ENCODE results near the gene TLE2.
A peak's percentile ranks its signal among the peaks of the same experiment; 100 is the strongest.

The TLE2 gene

DNA sequence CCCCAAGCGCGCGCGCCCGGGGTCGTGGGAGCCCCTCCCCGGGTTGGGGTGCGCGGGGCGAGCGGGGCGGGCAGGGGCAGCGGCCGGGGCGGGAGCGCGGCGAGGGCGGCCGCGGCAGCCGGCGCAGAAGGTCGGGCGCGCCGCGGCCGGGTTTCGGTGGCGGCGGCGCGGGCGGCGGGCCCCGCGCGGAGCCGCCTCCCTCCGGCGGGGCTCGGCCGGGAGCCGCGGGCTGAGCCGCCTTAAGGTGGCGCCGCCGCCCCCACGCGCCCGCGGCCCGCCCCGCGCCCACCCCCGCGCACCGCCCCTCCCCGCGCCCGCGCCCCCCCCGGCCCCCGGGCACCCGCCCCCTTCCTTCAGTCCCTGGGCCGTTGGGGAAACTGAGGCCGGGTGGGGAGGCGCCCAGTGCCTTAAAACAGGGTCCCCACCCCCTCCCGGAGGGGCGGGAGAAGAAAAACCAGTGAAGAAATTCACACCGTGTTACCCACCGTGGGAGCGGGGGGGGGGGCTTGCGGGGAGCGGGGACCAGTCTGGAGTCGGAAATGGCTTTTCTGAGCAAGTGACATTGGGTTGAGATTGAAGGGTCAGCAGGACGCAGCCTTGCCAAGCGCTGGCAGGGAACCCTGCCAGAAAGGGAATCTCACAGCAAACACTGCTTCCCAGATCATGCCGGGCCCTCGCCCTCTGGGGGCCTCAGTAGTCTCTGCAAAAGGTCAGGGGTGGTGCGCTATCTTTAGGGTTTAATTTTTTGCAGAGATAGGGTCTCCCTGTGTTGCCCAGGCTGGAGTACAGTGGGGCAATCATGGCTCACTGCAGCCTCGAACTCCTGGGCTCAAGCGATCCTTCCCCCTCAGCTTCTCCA, at the start of gene TLE2:
Gene TLE2 (minus strand): TSS at position 216 of the 859 bp plus-strand sequence. CDS start 376 bp downstream, outside the sequence.
- DNase-seq (ENCODE audit: low read depth): no peak

DNA sequence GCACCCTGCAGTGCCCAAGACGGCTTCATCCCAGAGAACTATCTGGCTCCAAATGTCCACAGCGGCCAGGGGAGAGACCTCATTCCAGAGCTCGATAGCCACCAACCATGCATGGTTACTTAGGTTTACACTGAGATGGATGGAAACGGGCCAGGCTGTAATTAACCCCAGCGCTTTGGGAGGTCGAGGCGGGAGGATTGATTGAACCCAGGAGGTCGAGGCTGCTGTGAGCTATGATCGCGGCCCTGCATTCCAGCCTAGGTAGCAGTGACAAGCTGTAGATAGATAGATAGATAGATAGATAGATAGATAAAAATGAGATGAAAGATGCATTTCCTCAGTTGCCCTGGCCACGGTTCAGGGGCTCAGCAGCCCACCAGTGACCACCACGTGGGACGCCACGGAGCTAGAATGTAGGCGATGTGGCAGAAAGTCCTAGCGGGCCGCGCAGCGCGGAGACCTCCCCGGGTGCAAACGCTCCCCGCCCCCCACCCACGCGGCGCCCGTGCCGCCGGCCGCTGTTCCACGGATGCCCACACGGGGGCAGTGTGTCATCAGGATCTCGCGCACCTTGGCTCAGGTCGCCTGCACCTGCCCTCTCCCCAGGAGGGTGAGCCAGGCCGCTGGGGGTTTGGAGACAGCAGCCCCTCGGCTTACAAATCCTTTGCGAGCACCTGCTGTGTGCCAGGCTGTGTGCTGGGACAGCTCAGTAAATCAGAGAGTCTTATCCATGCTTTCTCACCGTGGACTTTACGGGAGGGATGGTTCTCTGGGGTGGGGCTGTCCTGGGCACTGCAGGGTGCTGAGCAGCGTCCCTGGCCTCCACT, 46.7 kb upstream of the TLE2 start:
- DNase-seq (ENCODE audit: low read depth): no peak

DNA sequence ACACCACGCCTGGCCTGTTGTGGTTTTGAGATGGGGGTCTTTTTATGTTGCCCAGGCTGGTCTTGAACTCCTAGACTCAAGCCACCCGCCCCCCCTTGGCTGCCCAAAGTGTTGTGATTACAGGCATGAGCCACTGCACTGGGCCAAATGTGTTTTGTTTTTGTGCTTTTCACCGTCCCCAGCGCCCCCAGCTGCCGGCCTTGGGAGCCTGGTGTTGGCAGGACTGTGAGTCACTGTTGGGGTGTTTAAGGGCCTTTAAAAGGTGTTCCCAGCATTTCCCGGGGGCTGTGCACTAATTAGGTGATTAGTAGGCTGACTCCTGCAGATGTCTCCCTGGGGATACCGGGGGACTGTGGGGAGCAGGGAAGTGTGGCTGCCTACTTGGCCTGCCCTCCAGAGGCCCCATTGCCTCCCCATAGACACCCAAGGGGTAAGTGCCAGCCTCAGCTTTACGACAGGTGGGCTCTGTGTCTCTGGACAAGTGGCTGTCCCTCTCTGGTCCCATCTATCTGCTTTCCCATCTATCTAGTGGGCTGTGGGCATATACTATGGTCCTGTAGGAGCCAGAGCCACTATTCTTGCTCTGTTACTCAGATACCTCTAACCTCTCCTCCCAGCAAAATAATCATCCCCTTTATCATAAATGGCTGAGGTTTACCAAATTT, 45.0 kb upstream of the TLE2 start:
- DNase-seq (ENCODE audit: low read depth): no peak

DNA sequence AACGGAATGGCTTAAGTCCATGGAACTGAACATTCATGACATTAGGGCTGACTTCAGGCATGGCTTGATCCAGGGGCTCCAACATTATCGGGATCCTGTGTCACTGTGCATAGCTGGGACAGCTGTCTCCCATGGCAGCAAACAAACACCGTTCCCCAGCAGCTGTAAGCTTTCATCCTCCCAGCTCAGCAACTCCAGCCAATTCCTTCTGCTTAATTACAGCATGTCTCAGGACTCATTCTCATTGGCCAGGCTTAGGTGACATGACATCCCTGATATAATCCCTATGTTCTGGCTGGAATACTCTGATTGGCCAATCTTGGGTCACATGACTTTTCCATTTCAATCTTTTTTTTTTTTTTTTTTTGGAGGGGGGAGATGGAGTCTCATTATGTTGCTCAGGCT, 44.1 kb upstream of the TLE2 start:
- DNase-seq (ENCODE audit: low read depth): peak; percentile 71

DNA sequence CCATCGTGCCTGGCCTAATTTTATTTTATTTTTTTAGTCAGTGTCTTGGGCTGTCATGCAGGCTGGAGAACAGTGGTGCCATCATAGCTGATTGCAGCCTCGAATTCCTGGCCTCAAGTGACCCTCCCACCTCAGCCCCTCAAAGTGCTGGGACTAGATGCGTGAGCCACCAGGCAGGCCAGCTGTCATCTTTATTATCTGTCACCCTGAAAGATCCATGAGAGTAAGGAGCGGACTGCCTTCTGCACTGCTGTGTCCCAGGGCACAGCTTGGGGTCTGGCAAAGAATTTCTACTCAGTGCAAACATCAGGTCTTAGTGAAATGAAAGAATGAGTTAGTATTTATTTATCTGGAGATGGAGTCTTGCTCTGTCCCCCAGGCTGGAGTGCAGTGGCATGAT, 42.7 kb upstream of the TLE2 start:
- DNase-seq (ENCODE audit: low read depth): no peak

DNA sequence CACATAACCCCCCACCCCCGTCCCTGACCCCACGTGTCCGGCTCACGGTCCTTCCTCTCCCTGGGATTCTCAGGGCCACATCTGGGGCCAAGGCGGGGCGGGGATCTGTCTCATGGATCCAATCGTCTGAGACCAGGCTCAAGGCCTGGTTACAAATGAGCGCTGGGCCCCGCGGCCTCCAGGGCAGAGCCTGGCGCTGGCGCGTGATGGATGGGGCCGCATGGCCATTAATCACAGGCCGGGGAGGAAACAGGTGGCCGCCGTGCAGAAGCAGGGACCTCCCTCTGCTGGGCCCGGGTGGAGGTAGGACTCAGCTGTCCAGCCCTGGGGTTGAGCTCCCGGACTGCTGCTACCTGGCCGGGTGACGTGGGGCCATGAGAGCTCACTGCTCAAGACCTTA, 39.0 kb upstream of the TLE2 start:
- no peak for DNase-seq (ENCODE audit: low read depth)

DNA sequence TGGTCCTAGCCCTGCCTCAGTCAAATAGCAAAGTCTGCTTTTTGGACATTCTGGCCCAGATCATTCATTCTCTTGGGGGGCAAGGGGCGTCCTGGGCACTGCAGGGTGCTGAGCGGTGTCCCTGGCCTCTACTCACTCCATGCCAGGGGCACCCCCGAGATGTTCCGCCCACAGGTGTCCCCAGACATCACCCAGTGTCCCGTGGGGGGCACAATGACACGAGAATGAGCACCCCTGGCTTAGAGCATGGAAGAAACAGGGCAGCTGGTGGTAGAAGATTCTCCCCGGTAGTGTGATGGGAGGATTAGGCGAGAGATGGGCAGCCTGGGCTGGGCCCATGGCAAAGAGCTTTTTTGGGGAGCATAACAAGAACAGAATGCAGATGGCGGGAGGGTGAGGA, 38.5 kb upstream of the TLE2 start:
- DNase-seq (ENCODE audit: low read depth): no peak

DNA sequence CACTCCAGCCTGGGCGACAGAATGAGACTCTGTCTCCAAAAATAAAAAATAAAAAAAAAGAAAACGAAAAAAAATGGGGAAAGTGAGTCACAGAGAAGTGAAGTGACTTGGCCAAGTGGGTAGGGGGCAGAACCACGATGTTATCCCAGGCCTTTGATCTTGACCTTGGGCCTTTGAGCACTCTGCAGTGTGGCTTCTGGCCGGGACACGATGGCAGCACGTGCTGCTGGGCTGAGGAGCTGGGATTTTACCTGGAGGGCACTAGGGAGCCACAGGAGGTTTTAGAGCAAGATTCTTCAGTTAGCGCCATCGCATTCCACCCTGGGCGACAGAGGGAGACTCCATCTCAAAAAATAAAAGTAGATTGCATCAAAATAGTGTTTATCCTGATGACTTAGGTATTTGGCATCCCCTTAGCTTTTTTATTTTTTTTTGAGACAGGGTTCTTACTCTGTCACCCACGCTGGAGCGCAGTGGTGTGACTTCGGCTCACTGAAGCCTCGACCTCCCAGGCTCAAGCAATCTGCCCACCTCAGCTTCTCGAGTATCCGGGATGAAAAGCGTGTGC, 37.5 kb upstream of the TLE2 start:
- no peak for DNase-seq (ENCODE audit: low read depth)

DNA sequence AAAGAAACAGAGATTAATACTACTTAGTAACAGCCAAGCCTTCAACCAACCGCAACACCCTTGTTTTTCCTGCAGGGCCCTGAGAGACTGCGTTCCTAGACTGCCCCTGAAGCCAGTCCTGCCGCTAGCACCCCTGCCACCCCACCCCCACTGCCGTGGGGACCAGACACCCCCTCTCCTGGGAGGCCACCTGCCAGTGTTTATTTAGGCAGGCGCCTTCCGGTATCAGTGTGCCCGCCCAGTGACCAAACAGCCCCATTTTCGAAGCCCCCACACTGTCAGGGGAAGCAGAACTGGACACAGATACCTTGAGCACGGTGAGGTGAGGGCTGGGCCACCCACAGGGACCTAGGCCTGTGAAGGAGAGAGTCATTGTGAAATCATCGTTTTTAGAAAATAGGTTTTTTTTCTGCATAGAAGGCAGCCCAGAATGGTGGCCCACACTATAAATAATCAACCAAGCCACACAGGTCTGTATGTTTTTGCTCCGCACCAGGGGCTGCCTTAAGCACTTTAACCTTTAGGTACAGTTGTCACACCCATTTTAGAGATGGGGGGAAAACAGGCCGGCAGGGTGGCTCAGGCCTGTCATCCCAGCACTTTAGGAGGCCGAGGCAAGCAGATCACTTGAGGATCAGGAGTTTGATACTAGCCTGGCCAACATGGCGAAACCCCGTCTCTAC, 36.7 kb upstream of the TLE2 start:
- DNase-seq (ENCODE audit: low read depth): no peak

DNA sequence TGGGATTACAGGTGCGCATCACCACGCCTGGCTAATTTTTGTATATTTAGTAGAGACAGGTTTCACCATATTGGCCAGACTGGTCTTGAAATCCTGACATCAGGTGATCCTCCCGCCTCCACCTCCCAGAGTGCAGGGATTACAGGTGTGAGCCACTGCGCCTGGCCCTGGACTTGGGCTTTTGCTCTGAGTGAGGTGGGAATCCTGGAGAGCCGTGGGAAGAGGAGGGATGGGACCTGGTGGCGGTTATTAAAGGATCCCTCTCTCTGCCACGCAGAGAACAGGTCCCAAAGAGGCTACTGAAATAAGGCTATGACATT, 34.9 kb upstream of the TLE2 start:
- DNase-seq (ENCODE audit: low read depth): no peak

DNA sequence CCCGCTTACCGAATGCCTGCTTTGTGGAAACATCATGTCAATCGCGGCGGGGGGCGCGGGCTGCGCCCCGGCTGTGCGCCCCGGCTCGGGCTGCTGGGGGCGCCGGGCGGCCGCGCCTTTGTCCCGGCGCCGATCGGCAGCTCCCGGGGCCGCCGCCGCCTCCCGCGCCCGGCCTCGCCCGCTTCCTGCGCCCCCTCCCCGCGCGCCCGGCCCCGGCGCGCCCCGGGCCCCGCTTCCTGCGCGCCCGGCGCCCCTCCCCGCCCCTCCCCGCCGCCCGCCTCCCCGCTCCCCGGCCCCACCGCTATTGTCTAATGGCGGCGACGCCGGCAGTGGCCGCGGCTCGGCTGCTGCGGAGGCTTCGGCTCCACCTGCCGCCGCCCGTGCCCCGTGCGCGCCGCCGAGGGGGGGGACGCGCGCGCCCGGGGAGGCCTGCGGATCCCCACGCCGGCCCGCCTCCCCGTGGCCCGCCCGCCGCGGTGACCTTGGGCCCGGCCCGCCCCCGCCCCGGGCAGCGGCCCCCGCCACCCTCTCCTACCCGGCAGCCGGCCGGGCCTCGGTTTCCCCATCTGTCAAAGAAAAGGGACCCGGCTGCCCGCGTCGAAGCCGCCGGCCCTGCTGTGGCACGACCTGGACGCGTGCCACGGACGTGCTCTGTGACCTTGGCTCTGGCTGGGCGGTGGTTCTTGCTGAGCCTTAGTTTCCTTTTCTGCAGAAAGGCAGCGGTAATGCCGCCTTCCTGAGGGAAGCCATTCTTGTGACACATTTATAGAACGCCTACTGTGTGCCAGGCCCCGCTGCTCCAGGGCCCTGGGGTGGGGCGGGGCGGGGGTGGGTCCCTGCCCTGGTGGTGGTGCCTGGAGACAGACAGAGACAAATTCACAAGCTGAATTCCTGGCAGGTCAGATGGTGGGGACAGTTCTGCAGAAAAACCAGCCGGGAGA, 33.4 kb upstream of the TLE2 start, which contains the start of gene TLE5:
Gene TLE5 (minus strand): TSS at position 331 of the 941 bp plus-strand sequence. CDS start 295 bp downstream, at position 36.
- peak; percentile 56 for DNase-seq (ENCODE audit: low read depth)

DNA sequence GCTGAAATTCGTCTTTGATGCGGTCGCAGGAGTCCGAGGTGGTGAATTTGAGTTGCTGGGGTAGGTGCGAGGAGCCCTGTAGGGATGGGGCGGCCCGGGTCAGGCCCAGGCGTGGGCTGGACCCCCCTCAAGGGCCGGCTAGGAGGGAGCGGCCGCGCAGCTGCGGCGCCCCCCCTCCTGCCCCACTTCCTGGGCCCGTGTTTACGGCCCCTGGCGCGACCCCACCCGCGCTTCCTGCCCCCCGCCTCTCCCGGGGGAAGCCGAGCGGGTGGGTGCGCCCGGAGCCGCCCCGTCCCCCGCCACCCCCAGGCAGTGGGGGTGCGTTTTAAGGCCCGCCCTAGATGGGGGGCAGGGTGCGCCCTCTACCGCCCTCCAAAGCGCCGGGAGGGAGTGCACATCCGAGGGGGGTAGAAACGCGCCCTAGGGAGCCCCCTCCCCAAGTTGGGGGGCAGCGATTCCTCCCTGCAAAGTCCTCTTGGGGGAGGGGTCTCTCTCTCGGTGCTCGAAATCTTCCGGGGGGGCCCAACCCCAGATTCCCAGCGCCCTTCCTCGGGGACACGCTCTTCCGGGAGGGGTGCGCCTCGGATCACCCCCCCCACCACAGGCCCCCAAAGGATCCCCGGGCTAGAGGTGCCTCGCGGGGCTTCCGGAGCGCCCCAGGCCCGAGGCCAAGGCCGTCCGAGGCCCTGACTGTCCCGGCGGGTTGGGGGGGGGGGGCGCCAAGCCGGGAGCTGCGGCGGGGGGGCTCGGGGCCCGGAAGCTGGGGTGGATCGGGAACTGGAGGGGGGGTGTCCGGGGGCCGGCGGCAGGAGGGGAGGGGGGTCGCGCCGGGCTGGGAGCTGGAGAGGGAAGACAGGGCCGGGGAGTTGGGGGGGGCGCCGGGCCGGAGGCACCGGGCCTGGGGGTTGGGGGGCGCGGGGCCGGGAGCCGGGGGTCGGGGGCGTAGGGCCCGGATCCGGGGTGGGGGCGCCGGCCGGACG, 32.4 kb upstream of the TLE2 start:
- peak; percentile 55 for DNase-seq (ENCODE audit: low read depth)

DNA sequence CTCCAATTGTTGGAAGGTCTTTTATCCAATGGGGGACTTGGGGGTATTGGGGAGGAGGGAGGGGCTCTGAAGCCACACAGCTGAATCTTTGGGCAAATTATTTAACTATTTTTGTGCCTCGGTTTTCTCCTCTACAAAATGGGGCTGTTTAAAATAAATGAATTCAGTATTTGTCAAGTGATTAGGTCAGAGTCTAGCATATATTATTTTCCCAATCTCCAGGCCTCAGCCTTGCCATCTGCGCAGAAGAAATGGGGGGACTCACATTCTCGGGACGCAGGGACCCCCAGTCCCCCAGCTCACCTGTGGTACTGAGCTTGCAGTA, 31.7 kb upstream of the TLE2 start:
- DNase-seq (ENCODE audit: low read depth): no peak

DNA sequence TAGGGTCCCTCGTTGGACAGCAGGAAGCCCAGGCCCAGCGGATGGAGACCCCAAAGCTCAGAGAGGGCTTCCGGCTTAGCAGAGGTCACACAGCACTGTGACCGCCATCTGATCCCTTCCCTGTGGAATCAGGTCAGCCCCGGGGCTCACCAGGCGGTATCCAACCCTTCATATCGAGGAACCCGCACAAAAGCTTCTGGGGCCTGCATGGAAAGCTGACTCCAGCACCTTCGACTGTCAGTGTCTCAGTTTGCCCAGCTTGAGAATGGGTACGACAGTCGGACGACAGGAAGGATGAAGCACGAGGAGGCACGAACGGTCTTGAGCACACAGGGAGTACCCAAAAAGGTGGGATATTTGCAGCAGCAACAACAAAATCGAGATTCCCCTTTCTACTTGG, 30.6 kb upstream of the TLE2 start:
- no peak for DNase-seq (ENCODE audit: low read depth)

DNA sequence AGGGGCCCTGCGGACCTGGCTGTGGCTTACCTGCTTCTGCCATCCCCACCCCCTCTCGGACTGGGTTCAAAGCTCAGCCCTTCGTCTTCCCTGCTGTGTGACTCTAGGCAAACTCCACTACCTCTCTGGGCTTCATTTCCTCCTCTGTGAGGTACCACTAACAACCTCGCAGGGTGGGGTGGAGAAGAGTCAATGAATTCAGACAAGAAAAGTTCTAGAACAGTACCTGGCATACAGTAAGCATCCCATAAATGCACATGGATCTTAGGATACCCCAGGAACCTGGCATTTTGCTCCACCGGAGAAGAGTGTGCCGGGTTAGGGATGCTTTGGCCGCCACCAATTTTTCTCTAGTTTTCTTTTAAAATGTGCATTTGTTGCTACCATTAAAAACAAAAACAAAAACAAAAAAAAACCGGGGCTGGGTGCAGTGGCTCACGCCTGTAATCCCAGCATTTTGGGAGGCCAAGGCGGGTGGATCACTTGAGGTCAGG, 29.8 kb upstream of the TLE2 start:
- DNase-seq (ENCODE audit: low read depth): no peak

DNA sequence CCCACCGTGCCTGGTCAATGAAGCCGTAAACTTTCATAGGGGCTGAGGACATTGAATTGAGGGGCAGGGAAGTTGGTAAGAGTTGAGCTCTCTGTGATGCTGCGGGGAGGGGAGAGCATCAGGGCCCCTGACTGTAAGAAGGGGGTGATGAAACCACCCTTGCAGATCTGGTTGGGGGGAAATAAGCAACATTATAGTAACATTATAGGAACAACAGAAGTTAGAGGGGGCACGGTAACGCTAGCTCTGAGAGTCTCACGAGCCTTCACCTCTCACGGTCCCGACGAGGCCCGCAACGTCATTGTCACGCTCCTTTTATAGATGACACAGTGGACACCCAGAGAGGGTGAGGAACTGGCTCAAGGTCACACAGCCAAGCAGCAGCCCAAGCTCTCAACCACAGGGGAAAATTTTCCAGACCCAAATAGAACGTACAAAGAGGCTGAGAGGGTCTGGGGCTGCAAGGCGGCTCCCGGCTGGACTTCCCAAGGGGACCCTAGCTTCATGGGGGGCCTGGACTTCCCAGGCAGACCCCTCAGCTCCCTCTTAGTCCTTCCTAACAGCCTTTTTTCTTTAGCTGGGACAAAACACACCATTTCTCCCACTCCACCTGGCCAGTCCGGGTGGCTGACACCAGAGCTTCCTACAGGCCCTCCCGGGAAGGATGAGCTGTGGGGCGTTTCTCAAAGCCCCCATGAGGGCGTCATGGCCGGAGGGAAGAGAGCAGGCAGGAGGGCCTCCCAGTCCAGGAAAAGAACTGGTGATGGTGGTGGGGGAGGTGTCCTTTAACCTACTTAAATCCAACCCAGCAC, 29.1 kb upstream of the TLE2 start:
- DNase-seq (ENCODE audit: low read depth): no peak

DNA sequence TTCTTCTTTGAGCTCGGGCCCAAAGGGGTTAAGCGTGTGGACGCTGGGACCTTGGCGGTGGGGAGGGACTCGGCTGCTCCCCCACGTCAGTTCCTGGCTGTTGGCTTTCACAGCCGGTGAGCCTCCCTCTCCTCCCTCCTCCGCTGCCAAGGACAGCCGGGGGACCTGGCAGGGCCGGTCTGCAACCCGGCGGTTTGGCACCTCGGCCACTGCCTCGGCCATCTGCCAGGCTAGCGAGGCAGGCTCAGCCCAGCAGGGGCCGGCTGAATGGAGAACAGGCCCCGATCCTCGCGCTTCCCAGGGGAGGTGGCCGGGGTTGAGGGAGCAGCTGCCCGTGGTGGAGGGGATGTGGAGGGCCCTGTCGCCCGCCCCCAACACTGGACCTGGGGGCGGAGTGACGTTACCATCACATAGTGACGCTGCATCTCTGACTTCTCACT, 28.2 kb upstream of the TLE2 start:
- DNase-seq (ENCODE audit: low read depth): peak; percentile 75

DNA sequence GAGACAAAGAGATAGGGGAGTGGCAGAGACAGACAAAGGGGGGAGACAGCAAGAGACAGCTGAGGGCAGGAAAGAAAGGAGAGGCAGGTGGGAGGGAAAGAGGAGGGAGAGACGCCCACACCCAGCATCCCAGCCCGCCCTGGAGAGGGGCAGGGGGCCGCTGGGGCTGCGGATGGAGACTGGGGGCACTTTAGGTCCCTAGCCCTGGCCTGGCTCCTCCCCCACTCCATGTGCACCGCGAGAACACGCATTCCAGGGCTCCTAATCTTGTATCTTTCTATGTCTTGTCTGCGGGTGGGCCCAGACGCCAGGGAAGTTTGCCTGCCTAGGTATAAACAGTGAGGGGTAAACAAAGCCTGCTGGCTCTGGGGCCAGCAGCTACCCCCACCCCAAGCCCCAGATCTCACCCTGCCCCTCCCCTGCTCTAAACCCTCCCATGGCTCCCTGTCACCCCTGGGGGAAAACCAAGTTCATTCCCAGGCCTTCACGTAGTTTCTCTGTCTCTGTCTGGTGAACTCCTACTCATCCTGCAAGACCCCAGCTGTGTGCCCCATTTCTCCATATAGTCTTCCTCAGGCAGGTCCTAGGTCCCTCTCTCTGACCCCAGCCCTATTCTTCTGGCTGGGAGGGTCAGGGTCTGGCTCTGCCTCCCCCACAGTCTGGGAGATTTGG, 27.5 kb upstream of the TLE2 start:
- no peak for DNase-seq (ENCODE audit: low read depth)
